ENCODE results near the gene NXT1. TPM values are rescaled to one million over a fixed set of nuclear protein-coding genes. Genes with fewer than 3 reads are reported as not detected.
"Not testable (repeated sequence)": the region's sequence is repeated elsewhere in the genome, so short reads cannot be mapped to it uniquely, and the experiment has no call there.

Gene NXT1
- 77.4 and 102 TPM in 2 replicates for total RNA-seq (2014; rRNA removed; shearing (Covaris generic))

- peak; percentile 98 for DNase-seq (ENCODE audit: low spot score)
Observed at GRCh38 chr20:23350196-23350903, at the start of gene NXT1. TSS of gene NXT1 (plus strand) at chr20:23350791. CDS start at chr20:23354042, 3,251 bp downstream.

GRCh38 chr20:23301436-23302050 is 49.0 kb upstream of the NXT1 start:
- DNase-seq (ENCODE audit: low spot score): no peak

- no peak for DNase-seq (ENCODE audit: low spot score)
Observed at GRCh38 chr20:23302386-23302785, 48.2 kb upstream of the NXT1 start.

GRCh38 chr20:23302801-23303200 is 47.8 kb upstream of the NXT1 start:
- no peak for DNase-seq (ENCODE audit: low spot score)

- no peak for DNase-seq (ENCODE audit: low spot score)
Observed at GRCh38 chr20:23303325-23304102, 47.1 kb upstream of the NXT1 start.

GRCh38 chr20:23304616-23305015 is 46.0 kb upstream of the NXT1 start:
- no peak for DNase-seq (ENCODE audit: low spot score)

- peak; percentile 26 for DNase-seq (ENCODE audit: low spot score)
Observed at GRCh38 chr20:23305098-23305497, 45.5 kb upstream of the NXT1 start.

GRCh38 chr20:23307393-23307792 is 43.2 kb upstream of the NXT1 start:
- DNase-seq (ENCODE audit: low spot score): not testable (repeated sequence)

- no peak for DNase-seq (ENCODE audit: low spot score)
Observed at GRCh38 chr20:23308024-23308423, 42.6 kb upstream of the NXT1 start.

- DNase-seq (ENCODE audit: low spot score): no peak
Observed at GRCh38 chr20:23308908-23309307, 41.7 kb upstream of the NXT1 start.

- no peak for DNase-seq (ENCODE audit: low spot score)
Observed at GRCh38 chr20:23309781-23310180, 40.8 kb upstream of the NXT1 start.

- DNase-seq (ENCODE audit: low spot score): no peak
Observed at GRCh38 chr20:23311947-23312506, 38.6 kb upstream of the NXT1 start.

GRCh38 chr20:23313271-23313670 is 37.3 kb upstream of the NXT1 start:
- DNase-seq (ENCODE audit: low spot score): no peak

GRCh38 chr20:23314699-23315098 is 35.9 kb upstream of the NXT1 start:
- DNase-seq (ENCODE audit: low spot score): no peak

GRCh38 chr20:23315099-23315498 is 35.5 kb upstream of the NXT1 start:
- no peak for DNase-seq (ENCODE audit: low spot score)

- no peak for DNase-seq (ENCODE audit: low spot score)
Observed at GRCh38 chr20:23316626-23317025, 34.0 kb upstream of the NXT1 start.

- no peak for DNase-seq (ENCODE audit: low spot score)
Observed at GRCh38 chr20:23317081-23317480, 33.5 kb upstream of the NXT1 start.

- DNase-seq (ENCODE audit: low spot score): no peak
Observed at GRCh38 chr20:23318347-23318746, 32.2 kb upstream of the NXT1 start.

- DNase-seq (ENCODE audit: low spot score): no peak
Observed at GRCh38 chr20:23320317-23320716, 30.3 kb upstream of the NXT1 start.

GRCh38 chr20:23325107-23325506 is 25.5 kb upstream of the NXT1 start:
- DNase-seq (ENCODE audit: low spot score): no peak

GRCh38 chr20:23326774-23327173 is 23.8 kb upstream of the NXT1 start:
- no peak for DNase-seq (ENCODE audit: low spot score)

- DNase-seq (ENCODE audit: low spot score): no peak
Observed at GRCh38 chr20:23327617-23328333, 22.8 kb upstream of the NXT1 start.

All from A172 (cell line).